ENCODE data around the gene DOHH. TPM values are rescaled to one million over a fixed set of nuclear protein-coding genes. Genes with fewer than 3 reads are reported as not detected.

Gene DOHH
- total and polyA plus RNA-seq, 9 of the 15 experiments (the other 6 are each of a cell fraction or from before 2014, with no cell fraction given): 0.14 to 47.2 (median 5.1) TPM

- no peak for TF ChIP-seq BDP1 (IDR thresholded peaks at IDR 0.05; ENCODE audit: insufficient read depth, insufficient read length)
- peak; percentile 60; the same call in 1 of the 2 replicates for TF ChIP-seq TFAP4 (CRISPR knock-in tag; IDR thresholded peaks at IDR 0.05; ENCODE audit: borderline replicate concordance)
- TF ChIP-seq BRF2 (IDR thresholded peaks at IDR 0.05; ENCODE audit: borderline replicate concordance, insufficient read depth, insufficient read length): no peak
- TF ChIP-seq POLR2G (IDR thresholded peaks at IDR 0.05; ENCODE audit: low read depth, low read length): peak; percentile 42
- no peak for TF ChIP-seq HDAC3 (IDR thresholded peaks at IDR 0.05; ENCODE audit: borderline replicate concordance, partially characterized antibody)
- TF ChIP-seq SRSF7 (optimal IDR thresholded peaks at IDR 0.05; ENCODE audit: low read depth, low read length): no peak
- no peak for TF ChIP-seq E2F1 (CRISPR knock-in tag; IDR thresholded peaks at IDR 0.05)
- TF ChIP-seq KAT7 (CRISPR knock-in tag; IDR thresholded peaks at IDR 0.05; ENCODE audit: borderline replicate concordance): no peak
- no peak for TF ChIP-seq SP1 (CRISPR knock-in tag; IDR thresholded peaks at IDR 0.05)
- TF ChIP-seq ZNF277 (CRISPR knock-in tag; IDR thresholded peaks at IDR 0.05; ENCODE audit: borderline replicate concordance): no peak
- TF ChIP-seq HNRNPK (IDR thresholded peaks at IDR 0.05; ENCODE audit: low read depth, low read length, poor library complexity, severe bottlenecking): no peak
- peak; percentile 98 for TF ChIP-seq BCOR (IDR thresholded peaks at IDR 0.05)
- TF ChIP-seq SRSF3 (IDR thresholded peaks at IDR 0.05; ENCODE audit: insufficient read depth, low read length): no peak
- no peak for TF ChIP-seq SMARCB1 (IDR thresholded peaks at IDR 0.05; ENCODE audit: insufficient read length, low read depth)
- TF ChIP-seq TCF7 (IDR thresholded peaks at IDR 0.05; ENCODE audit: borderline replicate concordance): 0 out of 2 replicates have a peak, but pooled peaks have one; percentile 14
- no peak for TF ChIP-seq NFYB (IDR thresholded peaks at IDR 0.05; ENCODE audit: extremely low read depth, insufficient read length)
- TF ChIP-seq POLR2H (tag; IDR thresholded peaks at IDR 0.05; ENCODE audit: low read depth): no peak
- no peak for TF ChIP-seq CHAMP1 (IDR thresholded peaks at IDR 0.05)
These were observed 28.4 kb downstream of the DOHH start (continued) for GRCh38 chr19:3471954-3472655.
